ENCODE results near the gene WNT5A.
"Not testable (repeated sequence)": the region's sequence is repeated elsewhere in the genome, so short reads cannot be mapped to it uniquely, and the experiment has no call there.

WNT5A gene

DNA sequence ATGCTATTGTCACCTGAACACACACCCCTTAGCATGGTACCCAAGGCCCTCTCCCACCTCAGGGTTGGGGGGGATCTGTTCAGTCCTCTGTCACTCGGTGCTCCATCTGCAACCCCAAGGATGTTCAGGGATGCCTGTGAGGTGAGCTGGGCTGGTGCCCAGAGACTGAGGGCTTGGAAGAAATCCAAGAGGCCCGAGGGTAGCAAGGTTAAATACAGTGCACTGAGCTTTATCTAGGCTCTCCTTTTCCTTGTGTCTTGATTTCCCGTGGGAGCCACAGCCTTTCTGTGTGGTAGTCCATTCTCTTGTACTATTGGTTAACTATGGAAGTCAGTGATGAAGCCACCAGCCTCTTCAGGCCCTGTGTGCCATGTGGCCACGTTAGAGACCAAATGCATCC is 18.7 kb upstream of the WNT5A start:
- FAIRE-seq: no peak

- FAIRE-seq: not testable (repeated sequence)
Measured at GRCh38 chr3:55505102-55505501, 18.0 kb upstream of the WNT5A start.

DNA sequence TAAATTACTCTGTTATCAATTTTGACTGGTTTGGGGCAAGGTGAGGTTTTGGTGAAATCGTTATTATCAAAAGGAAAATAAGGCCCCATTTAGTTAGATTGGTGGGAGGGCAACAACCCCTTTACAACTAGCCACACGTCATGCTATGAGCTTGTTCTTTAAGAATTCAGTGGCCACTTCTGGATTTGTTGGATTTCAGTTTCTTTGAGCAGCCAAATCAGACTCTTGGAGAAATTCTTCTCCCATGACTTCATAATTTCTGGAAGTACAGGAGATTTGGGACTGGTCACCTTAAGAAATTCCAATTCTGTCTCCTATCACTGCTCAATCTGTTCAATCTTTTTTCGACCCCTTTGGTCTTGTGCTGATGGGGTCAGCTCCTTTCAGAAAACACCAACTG is 14.8 kb upstream of the WNT5A start:
- FAIRE-seq: no peak

DNA sequence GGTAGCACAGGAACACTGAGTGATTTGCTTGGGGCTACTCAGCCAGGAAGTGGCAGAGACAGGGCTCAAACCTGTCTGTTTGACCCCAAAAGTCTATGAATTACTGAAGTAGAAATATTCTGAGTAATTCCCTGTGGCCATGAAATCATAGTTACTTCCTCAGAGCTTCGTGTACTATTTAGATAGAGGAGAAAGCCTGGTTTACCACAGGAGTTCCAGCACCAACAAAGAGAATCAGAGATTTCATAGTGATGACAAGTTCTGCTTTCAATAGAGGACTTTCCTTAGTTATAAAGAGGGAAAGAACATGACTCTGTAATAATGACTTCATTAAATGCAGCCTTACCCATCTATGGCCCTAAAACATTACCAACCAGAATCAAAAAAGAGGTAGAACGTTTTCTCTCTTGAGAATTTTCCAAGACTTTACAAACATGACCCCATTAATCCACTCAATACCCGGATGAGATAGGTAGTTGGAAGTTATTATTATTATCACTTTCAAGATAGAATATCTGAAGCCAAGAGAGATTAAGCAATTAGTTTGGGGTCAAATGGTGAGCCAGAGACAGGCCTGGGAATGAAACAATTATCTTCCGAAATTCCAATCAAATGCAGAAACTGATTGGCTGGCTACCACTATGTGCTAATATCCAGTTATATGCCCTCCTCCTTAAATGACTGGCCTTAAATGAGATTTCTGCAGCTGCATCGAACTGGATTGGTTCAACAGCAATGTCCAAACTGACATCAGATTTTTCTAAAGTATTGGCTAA is 13.6 kb upstream of the WNT5A start:
- no peak for FAIRE-seq

GRCh38 chr3:55498520-55498919 is 11.4 kb upstream of the WNT5A start:
- FAIRE-seq: no peak

DNA sequence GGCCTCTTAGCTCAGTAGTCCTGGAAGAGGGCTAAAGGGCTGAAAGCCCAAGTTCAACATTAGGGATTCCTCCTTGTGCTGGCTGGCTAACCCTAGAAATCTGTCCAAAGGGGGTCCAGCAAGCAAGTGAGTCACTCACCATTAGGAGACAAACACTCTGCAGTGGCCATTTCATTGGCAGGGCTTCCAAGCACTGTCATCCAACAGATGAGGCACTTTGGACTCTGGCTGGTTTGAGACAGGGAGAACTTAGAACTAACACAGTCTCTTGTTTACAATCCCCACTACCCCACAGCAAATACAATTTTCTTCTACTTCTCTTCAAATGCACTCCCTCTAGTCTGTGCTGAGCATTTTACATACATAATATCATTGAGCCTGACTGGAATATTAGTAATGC is 10.1 kb upstream of the WNT5A start:
- FAIRE-seq: no peak

- FAIRE-seq: no peak
Measured at GRCh38 chr3:55494976-55495375, 7.9 kb upstream of the WNT5A start.

GRCh38 chr3:55492976-55493375 is 5.9 kb upstream of the WNT5A start:
- no peak for FAIRE-seq

GRCh38 chr3:55491296-55491816 is 4.2 kb upstream of the WNT5A start:
- FAIRE-seq: no peak

GRCh38 chr3:55490276-55490913 is 3.3 kb upstream of the WNT5A start:
- no peak for FAIRE-seq

GRCh38 chr3:55489798-55490132 is 2.7 kb upstream of the WNT5A start:
- no peak for FAIRE-seq

- peak; percentile 82 for FAIRE-seq
Measured at GRCh38 chr3:55488398-55489055, 1.4 kb upstream of the WNT5A start.

- FAIRE-seq: no peak
Measured at GRCh38 chr3:55487381-55488241, 505 bp upstream of the WNT5A start.

DNA sequence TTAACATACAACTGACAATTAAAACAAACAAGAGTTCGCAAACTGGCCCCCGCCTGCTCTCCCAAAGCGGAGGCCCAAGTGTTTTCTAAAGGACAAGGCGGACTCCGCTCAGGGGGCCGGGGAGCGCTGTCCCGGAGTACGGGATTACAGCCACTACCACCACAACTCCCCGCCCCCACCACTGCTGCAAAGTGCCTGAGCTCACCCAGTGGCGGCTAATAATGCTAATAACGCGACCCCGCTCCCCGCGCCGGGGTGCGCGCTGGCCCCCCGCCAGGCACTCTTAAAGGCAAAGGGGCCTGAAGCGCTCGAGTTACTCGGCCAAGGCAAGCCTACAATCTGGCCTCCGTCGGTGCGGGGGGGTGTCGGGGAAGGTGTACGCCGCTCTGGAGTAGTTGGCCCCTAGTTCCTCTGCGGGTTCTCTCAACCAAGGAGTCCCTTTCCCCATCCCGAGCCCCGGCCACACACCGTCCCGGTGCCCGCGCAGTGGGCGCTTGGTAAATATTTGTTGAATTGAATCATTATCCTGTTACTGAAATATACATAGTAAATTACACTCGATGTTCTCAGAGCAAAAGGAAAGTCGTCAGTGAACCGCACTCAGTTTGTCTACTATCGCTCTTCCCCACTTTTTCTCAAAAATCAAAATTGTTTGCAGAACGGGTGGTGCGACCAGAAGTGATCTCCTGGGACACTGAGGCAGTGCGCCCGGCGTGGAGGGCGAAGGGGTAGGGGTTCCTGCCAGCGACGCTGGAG is 827 bp downstream of the WNT5A start:
- no peak for FAIRE-seq

- FAIRE-seq: no peak
Measured at GRCh38 chr3:55484801-55485791, 2.0 kb downstream of the WNT5A start.

DNA sequence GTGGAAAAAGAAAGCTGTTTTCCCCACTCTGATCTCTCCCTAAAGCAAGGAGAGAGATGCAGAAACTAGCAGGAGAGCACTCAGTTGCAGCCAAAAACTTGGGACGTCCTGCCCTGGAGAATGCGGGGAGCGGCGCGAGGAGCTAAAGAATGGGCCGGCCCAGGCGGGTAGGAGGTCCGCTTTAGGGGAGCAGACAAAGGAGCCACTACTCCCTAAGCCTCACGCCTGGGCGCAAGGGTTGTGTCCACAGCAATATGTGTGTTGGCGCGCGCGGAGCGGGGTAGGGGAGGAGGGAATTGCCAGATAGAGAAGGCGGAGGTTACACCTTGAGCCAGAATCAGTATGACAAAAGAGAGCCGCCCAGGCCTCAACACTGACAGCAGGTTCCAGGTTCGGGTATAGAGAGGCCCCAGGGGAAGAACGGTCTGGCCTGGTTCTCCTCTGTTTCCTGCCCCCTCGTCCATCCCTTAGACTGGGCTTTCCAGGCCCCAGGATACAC is 2.9 kb downstream of the WNT5A start:
- FAIRE-seq: no peak

DNA sequence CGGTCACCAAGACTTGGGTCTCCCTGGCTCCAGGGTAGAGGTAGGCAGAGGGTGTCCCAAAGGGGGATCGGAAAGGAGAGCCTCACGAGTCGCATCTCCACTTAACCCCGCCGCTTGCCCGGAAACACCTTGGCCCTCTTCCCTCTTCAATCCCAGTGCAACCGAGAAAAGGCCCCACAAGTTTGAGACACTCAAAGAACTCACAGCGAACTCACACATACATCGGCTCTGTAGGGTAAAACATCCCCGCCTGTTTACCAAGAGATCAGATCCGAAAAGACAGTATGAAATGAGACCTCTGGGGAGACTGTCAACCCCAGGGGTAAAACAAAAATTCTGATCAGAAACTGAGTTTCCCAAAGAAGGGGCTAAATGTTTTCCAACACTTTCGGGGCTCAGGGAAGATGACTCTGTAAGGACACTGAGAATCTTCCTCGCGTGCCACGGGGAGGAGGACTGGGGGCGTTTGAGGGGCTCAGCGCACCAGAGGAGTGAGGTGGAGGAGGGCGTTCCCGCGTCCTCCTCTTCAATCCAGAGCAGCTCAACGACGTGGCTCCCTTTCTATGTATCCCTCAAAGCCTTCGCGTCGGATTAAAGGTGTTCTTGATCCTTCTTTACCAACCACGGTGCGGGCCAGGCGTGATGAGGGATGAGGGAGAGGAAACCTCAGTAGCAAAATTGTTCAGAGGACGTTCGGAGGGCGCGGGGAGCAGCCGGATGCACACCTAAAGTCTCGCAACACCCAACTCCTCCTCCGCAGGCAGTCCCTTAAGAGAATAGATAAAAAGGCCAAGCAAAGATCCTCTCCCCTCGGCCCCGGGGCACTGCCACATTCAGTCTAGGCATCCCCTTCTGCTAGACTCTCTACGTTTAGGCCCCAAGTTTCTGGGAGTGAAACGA is 3.7 kb downstream of the WNT5A start:
- no peak for FAIRE-seq

DNA sequence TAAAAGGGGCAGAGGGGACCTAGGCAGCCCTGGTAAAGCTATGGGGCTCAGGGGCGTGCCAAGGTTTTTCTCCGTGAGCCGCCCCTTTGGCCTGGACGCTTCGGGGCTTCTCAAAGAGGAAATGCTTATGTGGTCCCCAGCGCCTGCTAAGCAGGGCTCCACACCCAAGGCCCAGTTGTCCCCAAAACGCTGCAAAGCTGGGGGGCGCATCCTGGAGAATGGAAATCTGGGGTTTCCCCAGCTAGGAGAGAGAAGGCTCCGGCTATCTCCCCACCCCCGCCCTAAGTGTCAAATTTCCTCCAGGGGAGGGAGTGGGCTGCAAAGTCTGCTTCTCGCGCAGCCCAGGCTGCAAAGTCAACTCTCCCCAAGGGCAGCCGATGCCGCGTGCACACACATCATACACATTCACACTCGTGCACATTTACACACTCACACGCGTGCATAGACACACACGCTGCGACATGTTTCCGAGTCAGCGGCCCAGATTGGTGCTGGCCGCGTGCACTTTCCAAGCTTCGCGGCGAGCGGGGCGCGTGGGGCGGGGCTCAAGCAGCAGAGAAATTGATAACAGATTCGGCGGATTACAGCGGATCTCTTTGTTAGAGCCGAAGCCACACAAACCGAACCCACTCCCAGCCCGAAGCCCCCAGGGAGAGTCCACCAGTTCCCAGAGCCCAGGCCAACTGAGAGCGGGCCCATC is 4.5 kb downstream of the WNT5A start:
- FAIRE-seq: no peak
